ENCODE results near the gene CPNE4. TPM values are rescaled to one million over a fixed set of nuclear protein-coding genes. Genes with fewer than 3 reads are reported as not detected.

Gene CPNE4
- total RNA-seq, 1 experiment from 2014 or later = 0.29 TPM

DNA sequence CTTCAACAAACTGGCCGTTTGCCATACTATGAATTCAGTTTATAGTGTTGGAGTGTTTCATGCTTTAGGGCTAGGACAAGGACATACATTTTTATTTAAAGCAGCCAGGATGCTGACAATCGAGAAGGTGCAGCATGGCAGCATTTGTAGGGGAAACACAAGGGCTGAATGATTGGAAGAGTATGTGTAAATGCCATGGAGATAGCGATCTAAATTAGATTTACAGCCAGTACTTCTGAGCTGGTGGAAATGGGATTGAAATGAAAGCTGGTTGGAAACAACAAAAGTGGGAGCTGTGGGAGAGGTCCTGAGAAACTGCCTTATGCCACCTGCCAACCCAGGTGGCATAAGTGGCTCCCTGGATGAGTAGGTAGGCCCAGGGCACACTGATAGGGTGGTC lies 322.2 kb downstream of the CPNE4 start:
- Histone ChIP-seq H3K27ac (no peak overlapping the region), H3K27me3 (replicated peaks) (no peaks in the 10 kb centered on the region), H3K9me3 (replicated peaks) (no peaks in the 10 kb centered on the region), H3K4me3 (no peak overlapping the region), H3K36me3 (no peaks in the 10 kb centered on the region), H3K4me1 (replicated peaks) (no peaks in the 10 kb centered on the region)
- no peak for DNase-seq (ENCODE audit: low read depth in 1 of 2, low spot score in 2 of 2)

DNA sequence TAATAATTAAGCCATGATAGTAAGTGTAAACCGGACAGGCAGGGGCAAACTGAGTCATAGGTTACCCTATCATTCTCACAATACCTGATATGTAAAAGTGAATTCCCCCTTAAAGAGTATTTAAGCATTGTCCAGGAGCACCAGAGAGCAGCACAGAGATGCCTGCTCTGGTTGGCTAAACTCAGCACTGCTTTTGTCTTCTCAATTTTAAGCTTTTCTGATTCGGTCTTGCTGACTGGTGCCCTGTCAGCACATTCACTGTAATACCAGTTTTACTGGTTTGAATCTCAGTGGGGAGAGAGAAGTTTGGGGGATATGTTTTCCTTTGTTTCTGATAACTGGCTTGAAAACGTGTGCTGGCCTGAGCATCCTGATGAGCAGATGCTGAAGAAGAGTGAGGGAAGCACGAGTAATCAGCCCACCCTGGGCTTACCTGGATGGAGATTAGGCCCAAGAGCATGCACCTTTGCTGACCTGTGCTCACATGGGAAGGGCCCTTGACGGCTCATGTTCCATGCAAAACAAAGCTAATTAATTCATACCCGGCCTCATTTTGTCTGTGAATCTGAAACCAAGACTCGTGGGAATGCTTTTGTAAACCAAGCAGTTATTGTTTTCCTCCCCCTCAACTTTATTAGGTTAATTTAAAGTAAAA lies 323.6 kb downstream of the CPNE4 start:
- no peak overlapping the region for H3K27ac ChIP-seq
- DNase-seq (ENCODE audit: low read depth in 1 of 2, low spot score in 2 of 2) = no peak
- H3K36me3 ChIP-seq = no peaks in the 10 kb centered on the region
- no peaks in the 10 kb centered on the region for H3K9me3 ChIP-seq (replicated peaks)
- H3K27me3 ChIP-seq (replicated peaks) = no peaks in the 10 kb centered on the region
- H3K4me3 ChIP-seq = no peak overlapping the region
- H3K4me1 ChIP-seq (replicated peaks) = no peaks in the 10 kb centered on the region

DNA sequence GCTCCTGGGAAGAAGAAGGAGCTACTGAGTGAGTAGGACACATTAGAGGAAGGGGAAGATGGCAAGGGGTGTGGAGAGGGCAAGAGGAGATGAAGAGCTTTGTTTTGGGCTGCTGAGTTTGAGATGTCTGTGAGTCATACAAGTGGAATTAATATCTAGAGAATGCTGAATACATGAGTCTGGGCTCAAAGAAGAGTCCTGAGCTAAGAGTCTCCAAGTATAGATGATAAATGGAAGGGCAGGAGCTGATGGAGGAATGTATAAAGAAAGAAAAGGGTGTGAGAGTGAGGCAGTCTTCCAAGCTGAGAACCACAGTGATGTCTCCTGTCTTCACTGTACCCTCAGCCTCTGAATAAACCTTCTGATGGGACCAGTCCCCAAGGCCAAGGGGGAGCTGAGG lies 326.6 kb downstream of the CPNE4 start:
- DNase-seq (ENCODE audit: low read depth in 1 of 2, low spot score in 2 of 2) = no peak
- Histone ChIP-seq H3K4me1 (replicated peaks) (no peaks in the 10 kb centered on the region), H3K27ac (no peak overlapping the region), H3K27me3 (replicated peaks) (no peaks in the 10 kb centered on the region), H3K4me3 (no peak overlapping the region), H3K9me3 (replicated peaks) (no peaks in the 10 kb centered on the region), H3K36me3 (no peaks in the 10 kb centered on the region)

DNA sequence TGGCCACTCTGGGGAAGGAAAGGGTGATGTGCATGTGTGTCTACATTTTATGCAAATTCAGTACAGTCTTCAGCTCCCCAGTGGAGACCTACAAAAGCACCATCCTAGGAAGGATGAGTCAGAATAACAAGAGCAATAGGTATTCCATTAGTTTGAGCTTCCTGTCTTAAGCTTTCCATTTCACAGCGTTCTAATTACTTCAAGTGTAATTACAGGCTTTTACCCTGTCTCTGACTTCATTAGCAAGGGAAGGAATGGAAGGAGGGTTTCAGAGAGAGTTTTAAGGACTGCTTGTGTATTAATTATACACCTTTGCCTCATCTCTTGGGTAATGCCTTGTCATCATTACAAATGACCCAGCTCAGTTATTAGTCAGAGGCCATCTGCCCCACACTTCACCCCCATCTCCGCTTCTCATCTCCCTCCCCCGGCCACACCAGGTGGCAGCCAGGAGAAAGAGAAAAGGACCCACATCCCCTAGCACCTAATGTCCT lies 329.2 kb downstream of the CPNE4 start:
- Histone ChIP-seq H3K4me1 (replicated peaks) (no peaks in the 10 kb centered on the region), H3K27ac (no peak overlapping the region), H3K9me3 (replicated peaks) (no peaks in the 10 kb centered on the region), H3K4me3 (no peak overlapping the region), H3K27me3 (replicated peaks) (no peaks in the 10 kb centered on the region), H3K36me3 (no peaks in the 10 kb centered on the region)
- DNase-seq (ENCODE audit: low read depth in 1 of 2, low spot score in 2 of 2) = peak in 1 of 2 experiments; percentile 2

DNA sequence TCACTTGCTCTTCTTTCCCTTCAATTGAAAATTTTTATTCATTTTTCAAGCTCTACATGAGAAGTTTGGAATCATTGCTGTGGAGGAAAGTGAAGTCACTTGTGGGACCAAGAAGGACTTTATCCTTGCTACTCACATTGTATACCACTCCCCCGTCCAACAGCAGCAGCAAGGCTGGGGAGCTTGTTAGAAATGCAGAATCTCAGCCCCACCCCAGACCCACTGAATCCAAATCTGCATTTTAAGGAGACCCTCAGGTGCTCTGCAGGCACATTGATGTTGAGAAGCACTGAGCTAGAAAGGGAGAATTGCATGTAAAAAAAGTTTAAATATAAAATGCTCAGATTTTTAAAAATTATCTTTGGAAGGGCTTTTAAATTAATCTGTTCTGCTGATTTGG lies 329.7 kb downstream of the CPNE4 start:
- Histone ChIP-seq H3K27me3 (replicated peaks) (no peaks in the 10 kb centered on the region), H3K9me3 (replicated peaks) (no peaks in the 10 kb centered on the region), H3K4me1 (replicated peaks) (no peaks in the 10 kb centered on the region), H3K36me3 (no peaks in the 10 kb centered on the region), H3K4me3 (no peak overlapping the region), H3K27ac (no peak overlapping the region)
- DNase-seq (ENCODE audit: low read depth in 1 of 2, low spot score in 2 of 2) = no peak

DNA sequence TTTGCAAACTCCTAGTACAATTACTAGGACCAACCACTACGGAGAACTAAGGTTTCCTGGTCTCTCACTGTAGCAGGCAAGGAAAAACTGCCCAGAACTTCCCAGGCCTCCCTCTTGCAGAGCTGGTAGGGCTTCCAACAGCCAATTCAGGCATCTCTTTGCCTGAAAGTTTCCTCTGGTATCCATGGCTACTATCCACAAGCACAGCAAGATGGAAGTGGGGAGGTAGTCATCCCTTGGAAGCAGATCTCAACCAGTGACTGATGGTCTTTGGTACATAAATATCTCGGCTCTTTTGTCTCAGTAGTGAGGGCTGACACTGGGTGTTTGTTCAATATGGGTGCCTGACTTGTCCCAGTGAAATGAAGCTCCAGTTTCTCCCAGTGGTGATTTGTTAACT lies 330.7 kb downstream of the CPNE4 start:
- no peak overlapping the region for H3K4me3 ChIP-seq
- H3K4me1 ChIP-seq (replicated peaks) = no peaks in the 10 kb centered on the region
- no peaks in the 10 kb centered on the region for H3K36me3 ChIP-seq
- H3K27me3 ChIP-seq (replicated peaks) = no peaks in the 10 kb centered on the region
- no peaks in the 10 kb centered on the region for H3K9me3 ChIP-seq (replicated peaks)
- no peak for DNase-seq (ENCODE audit: low read depth in 1 of 2, low spot score in 2 of 2)
- no peak overlapping the region for H3K27ac ChIP-seq

DNA sequence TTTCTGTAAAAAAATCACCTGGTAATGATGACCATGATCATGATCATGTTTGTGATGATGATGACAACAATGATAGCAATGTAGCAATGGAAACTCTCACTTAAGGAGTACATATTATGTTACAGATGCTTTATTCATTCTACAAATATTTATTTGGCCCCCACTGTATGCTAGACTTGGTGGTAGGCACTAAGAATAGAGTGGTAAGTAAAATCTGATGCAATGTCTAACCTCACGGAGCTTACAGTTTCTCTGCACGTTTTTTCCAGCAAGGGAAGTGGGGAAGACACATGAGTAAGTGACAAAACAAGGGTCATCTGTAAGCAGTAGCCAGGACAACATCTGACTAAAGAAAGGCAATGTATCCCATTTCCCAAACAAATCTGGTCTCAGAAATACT lies 332.7 kb downstream of the CPNE4 start:
- no peaks in the 10 kb centered on the region for H3K9me3 ChIP-seq (replicated peaks)
- no peak overlapping the region for H3K4me3 ChIP-seq
- no peaks in the 10 kb centered on the region for H3K27me3 ChIP-seq (replicated peaks)
- H3K27ac ChIP-seq = no peak overlapping the region
- no peaks in the 10 kb centered on the region for H3K36me3 ChIP-seq
- no peak for DNase-seq (ENCODE audit: low read depth in 1 of 2, low spot score in 2 of 2)
- no peaks in the 10 kb centered on the region for H3K4me1 ChIP-seq (replicated peaks)

DNA sequence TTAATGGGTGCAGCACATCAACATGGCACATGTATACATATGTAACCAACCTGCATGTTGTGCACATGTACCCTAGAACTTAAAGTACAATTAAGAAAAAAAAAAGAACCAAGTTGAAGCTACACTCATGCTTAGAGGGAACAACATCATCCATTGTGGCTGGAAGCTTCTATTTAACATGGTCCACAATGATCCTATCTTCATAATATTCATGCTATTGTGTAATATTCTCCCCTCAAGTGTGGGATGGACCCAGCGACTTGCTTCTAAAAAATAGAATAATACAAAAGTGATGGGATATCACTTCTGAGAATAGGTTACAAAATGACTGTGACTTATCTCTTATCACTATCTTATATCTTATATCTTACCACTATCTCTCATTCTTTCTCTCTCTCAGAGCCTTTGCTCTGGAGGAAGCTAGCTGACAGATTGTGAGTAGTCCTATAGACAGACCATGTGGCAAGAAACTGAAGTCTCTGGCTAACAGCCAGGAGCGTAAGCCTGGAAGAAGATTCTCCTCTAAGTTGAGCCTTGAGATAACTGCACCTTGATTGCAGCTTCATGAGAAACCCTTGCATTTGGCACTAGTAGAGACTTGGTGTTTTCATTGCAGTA lies 333.6 kb downstream of the CPNE4 start:
- H3K27me3 ChIP-seq (replicated peaks) = no peaks in the 10 kb centered on the region
- no peak overlapping the region for H3K4me3 ChIP-seq
- no peak for DNase-seq (ENCODE audit: low read depth in 1 of 2, low spot score in 2 of 2)
- H3K9me3 ChIP-seq (replicated peaks) = no peaks in the 10 kb centered on the region
- no peak overlapping the region for H3K27ac ChIP-seq
- no peaks in the 10 kb centered on the region for H3K36me3 ChIP-seq
- H3K4me1 ChIP-seq (replicated peaks) = no peaks in the 10 kb centered on the region

DNA sequence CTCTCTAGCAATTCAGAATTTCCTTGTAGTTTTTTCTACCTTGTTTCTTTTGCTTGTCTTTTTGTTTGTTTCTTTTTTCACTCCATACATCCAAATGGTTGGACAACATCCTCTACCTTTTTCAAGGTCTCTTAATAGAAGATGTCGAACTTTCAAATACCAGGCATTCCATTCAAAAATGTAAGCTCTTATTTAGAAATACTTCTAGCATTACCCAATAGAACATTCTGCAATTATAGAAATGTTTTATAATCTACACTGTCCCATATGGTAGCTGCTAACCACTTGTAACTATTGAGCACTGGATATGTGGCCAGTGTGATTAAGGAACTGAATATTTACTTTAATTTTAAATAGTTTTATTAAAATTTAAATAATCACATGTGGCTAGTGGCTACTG lies 335.8 kb downstream of the CPNE4 start:
- peak in 1 of 2 experiments; percentile 21 for DNase-seq (ENCODE audit: low read depth in 1 of 2, low spot score in 2 of 2)
- Histone ChIP-seq H3K27ac (no peak overlapping the region), H3K4me1 (replicated peaks) (peaks cover 3% of the 10 kb centered on the region; the same call in 1 of the 2 replicates), H3K9me3 (replicated peaks) (no peaks in the 10 kb centered on the region), H3K4me3 (no peak overlapping the region), H3K27me3 (replicated peaks) (no peaks in the 10 kb centered on the region), H3K36me3 (no peaks in the 10 kb centered on the region)

DNA sequence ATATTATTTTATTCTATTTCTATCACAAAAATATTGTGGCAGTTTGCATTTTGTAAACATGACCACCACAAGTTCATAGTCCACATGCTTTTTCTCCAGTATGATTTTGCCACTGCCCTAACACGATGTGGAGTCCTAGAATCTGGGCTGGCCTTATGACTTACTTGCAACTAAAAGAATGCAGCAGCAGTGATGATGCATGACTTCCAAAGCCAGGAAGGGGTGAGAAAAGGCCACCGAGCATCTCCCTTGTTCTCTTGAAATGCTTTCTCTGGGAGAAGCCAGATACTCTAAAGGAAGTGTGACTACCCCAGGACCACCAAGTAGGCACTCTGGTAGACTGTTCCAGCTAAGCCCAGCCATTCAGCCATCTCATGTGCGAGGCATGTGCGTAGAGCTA lies 340.4 kb downstream of the CPNE4 start:
- no peaks in the 10 kb centered on the region for H3K27me3 ChIP-seq (replicated peaks)
- H3K9me3 ChIP-seq (replicated peaks) = no peaks in the 10 kb centered on the region
- H3K27ac ChIP-seq = no peak overlapping the region
- H3K4me3 ChIP-seq = no peak overlapping the region
- H3K36me3 ChIP-seq = no peaks in the 10 kb centered on the region
- H3K4me1 ChIP-seq (replicated peaks) = peaks cover 5% of the 10 kb centered on the region; the same call in 1 of the 2 replicates
- DNase-seq (ENCODE audit: low read depth in 1 of 2, low spot score in 2 of 2) = peak; percentile 17 to 44

DNA sequence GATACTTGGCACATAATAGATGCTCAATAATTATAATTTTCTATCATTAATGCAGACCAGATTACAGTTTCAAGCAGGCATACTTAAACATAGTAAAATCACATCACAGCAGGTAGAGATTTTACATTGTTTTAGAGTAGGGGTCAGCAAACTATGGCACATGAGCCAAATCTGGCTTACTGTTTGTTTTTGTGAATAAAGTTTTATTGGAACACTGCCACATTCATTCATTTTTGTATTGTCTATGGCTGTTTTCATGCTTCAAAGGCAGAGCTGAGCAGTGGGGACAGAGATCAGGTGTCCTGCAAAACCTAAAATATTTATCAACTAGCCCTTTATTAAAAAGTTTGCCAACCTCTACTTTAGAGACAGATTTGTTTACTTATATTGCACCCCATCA lies 342.5 kb downstream of the CPNE4 start:
- Histone ChIP-seq H3K9me3 (replicated peaks) (no peaks in the 10 kb centered on the region), H3K27me3 (replicated peaks) (no peaks in the 10 kb centered on the region), H3K36me3 (no peaks in the 10 kb centered on the region), H3K27ac (no peak overlapping the region), H3K4me1 (replicated peaks) (peaks cover 11% of the 10 kb centered on the region), H3K4me3 (no peak overlapping the region)
- DNase-seq (ENCODE audit: low read depth in 1 of 2, low spot score in 2 of 2) = no peak

DNA sequence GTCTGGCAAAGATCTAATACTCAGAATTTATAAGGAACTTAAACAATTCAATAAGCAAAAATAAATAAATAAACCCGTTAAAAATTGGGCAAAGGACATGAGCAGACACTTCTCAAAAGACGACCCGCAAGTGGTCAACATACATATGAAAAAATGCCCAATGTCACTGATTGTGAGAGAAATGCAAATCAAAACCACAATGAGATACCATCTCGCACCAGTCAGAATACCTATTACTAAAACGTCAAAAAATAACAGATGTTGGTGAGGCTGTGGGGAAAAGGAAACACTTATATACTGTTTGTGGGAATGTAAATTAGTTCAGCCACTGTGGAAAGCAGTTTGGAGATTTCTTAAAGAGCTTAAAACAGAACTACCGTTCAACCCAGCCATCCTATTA lies 344.0 kb downstream of the CPNE4 start:
- no peak for DNase-seq (ENCODE audit: low read depth in 1 of 2, low spot score in 2 of 2)
- Histone ChIP-seq H3K9me3 (replicated peaks) (no peaks in the 10 kb centered on the region), H3K4me1 (replicated peaks) (peaks cover 11% of the 10 kb centered on the region), H3K36me3 (no peaks in the 10 kb centered on the region), H3K27me3 (replicated peaks) (no peaks in the 10 kb centered on the region), H3K4me3 (no peak overlapping the region), H3K27ac (no peak overlapping the region)

DNA sequence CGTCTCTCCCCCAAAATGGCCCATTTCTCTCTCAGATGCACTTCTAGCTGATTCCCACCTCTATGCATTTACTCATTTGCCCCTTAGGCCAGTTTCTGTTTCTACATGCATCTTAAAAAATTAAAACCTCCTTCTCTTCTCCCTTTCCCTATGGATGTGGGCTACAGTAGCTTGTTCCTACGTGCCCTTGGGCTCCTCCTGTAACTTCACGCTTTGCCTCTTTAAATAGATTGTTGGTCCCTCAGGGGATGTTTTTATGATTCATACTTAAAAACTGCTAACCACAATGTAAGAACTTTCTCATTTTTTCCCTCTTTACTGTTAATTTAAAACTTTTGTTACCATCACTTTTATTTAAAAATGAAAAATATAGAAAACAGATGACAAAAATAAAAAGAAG lies 346.4 kb downstream of the CPNE4 start:
- Histone ChIP-seq H3K4me3 (no peak overlapping the region), H3K4me1 (replicated peaks) (peaks cover 6% of the 10 kb centered on the region; the same call in 1 of the 2 replicates), H3K27ac (no peak overlapping the region), H3K9me3 (replicated peaks) (no peaks in the 10 kb centered on the region), H3K27me3 (replicated peaks) (no peaks in the 10 kb centered on the region), H3K36me3 (no peaks in the 10 kb centered on the region)
- no peak for DNase-seq (ENCODE audit: low read depth in 1 of 2, low spot score in 2 of 2)

DNA sequence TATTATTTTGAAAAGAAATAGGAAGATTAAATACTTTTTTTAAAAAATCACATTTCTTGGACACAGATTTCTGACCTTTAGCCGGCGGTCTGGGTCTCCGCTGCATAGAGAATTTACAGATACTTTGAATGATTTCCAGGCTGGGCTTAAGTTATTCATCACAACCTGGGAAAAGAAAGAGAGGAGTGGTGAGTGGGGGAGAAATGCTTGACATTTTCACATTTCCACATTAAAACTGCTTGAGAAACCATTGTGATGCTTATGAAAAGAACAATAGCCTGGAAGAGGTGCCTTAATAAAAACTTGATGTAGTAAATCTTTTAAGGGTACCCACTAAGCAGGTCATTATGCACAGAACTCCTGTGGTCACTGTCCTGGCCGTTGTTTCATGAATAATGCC lies 365.2 kb downstream of the CPNE4 start:
- Histone ChIP-seq H3K9me3 (replicated peaks) (no peaks in the 10 kb centered on the region), H3K4me1 (replicated peaks) (no peaks in the 10 kb centered on the region), H3K27ac (no peak overlapping the region), H3K4me3 (no peak overlapping the region), H3K36me3 (no peaks in the 10 kb centered on the region), H3K27me3 (replicated peaks) (no peaks in the 10 kb centered on the region; the same call in 1 of the 2 replicates)
- DNase-seq (ENCODE audit: low read depth in 1 of 2, low spot score in 2 of 2) = no peak
